Neural progenitor cell (in vitro differentiated cells): ENCODE measurements around the gene PHLPP1. TPM values are rescaled to one million over a fixed set of nuclear protein-coding genes. Genes with fewer than 3 reads are reported as not detected.

Source experiments
- DNase-seq: peaks from one replicate; pipeline ENCODE4 v3.0.0-alpha.2; 2016; ENCODE audit warnings: low spot score
- H2AFZ ChIP-seq: fragments of 200-600 bp; sonication (generic); replicated peaks from 2 replicates; pipeline ENCODE4 v1.6.1; 2016; ENCODE audit warnings: antibody characterized with exemption
- H3F3A ChIP-seq: fragments of 200-600 bp; sonication (generic); 2 replicates; pipeline ENCODE4 v1.6.1; 2016; ENCODE audit warnings: antibody characterized with exemption, low read depth
- H3K27ac ChIP-seq: fragments of 200-600 bp; sonication (generic); 2 replicates; pipeline ENCODE4 v1.5.1; 2016; ENCODE audit warnings: mild to moderate bottlenecking
- H3K27me3 ChIP-seq: fragments of 200-600 bp; sonication (generic); 2 replicates; pipeline ENCODE4 v1.6.1; 2016; ENCODE audit warnings: mild to moderate bottlenecking, moderate library complexity
- H3K36me3 ChIP-seq: fragments of 200-600 bp; sonication (generic); 2 replicates; pipeline ENCODE4 v1.5.1; 2016
- H3K4me1 ChIP-seq: fragments of 200-600 bp; sonication (generic); 2 replicates; pipeline ENCODE4 v1.6.1; 2016; ENCODE audit warnings: mixed run types
- H3K4me2 ChIP-seq: fragments of 200-600 bp; sonication (generic); 2 replicates; pipeline ENCODE4 v1.6.1; 2016
- H3K4me3 ChIP-seq: fragments of 200-600 bp; sonication (generic); 2 replicates; pipeline ENCODE4 v1.5.1; 2016
- H3K79me2 ChIP-seq: fragments of 200-600 bp; sonication (generic); 2 replicates; pipeline ENCODE4 v1.6.1; 2016; ENCODE audit warnings: low read depth
- H3K9ac ChIP-seq: fragments of 200-600 bp; sonication (generic); 2 replicates; pipeline ENCODE4 v1.6.1; 2016
- H3K9me3 ChIP-seq: fragments of 200-600 bp; sonication (generic); 2 replicates; pipeline ENCODE4 v1.5.1; 2016; ENCODE audit warnings: low read depth
- H4K20me1 ChIP-seq: fragments of 200-600 bp; sonication (generic); 2 replicates; pipeline ENCODE4 v1.6.1; 2016; ENCODE audit warnings: low read depth
- H3K27ac Mint-ChIP-seq: 3 replicates; pipeline ENCODE4 v1.8.0; 2021; ENCODE audit warnings: mixed read lengths
- H3K27me3 Mint-ChIP-seq: 2 replicates; pipeline ENCODE4 v1.8.0; 2022; ENCODE audit warnings: low read depth, mild to moderate bottlenecking, inconsistent platforms, moderate library complexity, mixed read lengths; ENCODE audit not compliant: insufficient read depth
- H3K36me3 Mint-ChIP-seq: 3 replicates; pipeline ENCODE4 v1.8.0; 2021; ENCODE audit warnings: mixed read lengths
- H3K4me1 Mint-ChIP-seq: 3 replicates; pipeline ENCODE4 v1.8.0; 2021; ENCODE audit warnings: mixed read lengths
- H3K4me3 Mint-ChIP-seq: 3 replicates; pipeline ENCODE4 v1.8.0; 2021; ENCODE audit warnings: mild to moderate bottlenecking, moderate library complexity, mixed read lengths
- H3K9me3 Mint-ChIP-seq: 3 replicates; pipeline ENCODE4 v1.8.0; 2020; ENCODE audit warnings: mixed read lengths
- EZH2 ChIP-seq: fragments of 200-600 bp; sonication (generic); IDR thresholded peaks from 2 replicates; pipeline ENCODE4 v1.6.1; 2017; ENCODE audit warnings: antibody characterized with exemption, mild to moderate bottlenecking, moderate library complexity
- EZH2phosphoT487 ChIP-seq: fragments of 200-600 bp; sonication (generic); IDR thresholded peaks from 2 replicates; pipeline ENCODE4 v1.6.1; 2017; ENCODE audit warnings: antibody characterized with exemption
- total RNA-seq: library from RNA; depleted of rRNA; stranded (reverse); fragments of >200 nt; gene quantifications from 2 replicates; pipeline ENCODE4 v1.2.3, GENCODE V29; 2015; ENCODE audit warnings: low replicate concordance
- TF ChIP-seq, protein P1 (sequence below): fragments of 200-600 bp; sonication (generic); IDR thresholded peaks from 2 replicates; pipeline ENCODE4 v1.5.1; 2017; ENCODE audit warnings: antibody characterized with exemption, mild to moderate bottlenecking

Gene PHLPP1
- total RNA-seq, 1 donor from 2014 or later: 20.8 TPM

DNA sequence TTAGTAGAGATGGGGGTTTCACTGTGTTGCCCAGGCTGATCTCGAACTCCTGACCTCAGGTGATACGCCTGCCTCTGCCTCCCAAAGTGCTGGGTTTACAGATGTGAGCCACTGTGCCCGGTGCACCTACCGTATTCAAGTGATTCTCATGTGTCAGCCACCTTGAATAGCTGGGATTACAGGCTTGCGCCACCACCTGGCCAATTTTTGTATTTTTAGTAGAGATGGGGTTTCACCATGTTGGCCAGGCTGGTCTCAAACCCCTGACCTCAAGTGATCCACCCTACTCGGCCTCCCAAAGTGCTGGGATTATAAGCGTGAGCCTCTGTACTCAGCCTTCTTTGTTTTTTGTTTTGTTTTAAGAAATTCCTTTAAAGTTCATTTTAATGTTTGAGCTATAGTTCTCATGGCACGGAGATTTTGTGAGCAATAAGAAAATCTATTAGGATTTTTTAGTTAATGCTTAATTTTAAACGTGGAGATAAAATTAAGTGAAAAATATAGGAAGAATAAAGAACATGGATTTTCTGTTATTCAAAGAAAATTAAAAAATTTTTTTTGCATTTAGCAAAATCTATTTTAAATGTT, 242.6 kb downstream of the PHLPP1 start:
- Histone ChIP-seq H3K4me2 (no peak overlapping the region), H3K36me3 (no peaks in the 10 kb centered on the region), H3K9ac (no peak overlapping the region), H3K27ac (no peak overlapping the region), H3K79me2 (no peaks in the 10 kb centered on the region), H3K4me1 (no peaks in the 10 kb centered on the region), H3K27me3 (no peaks in the 10 kb centered on the region), H2AFZ (no peak overlapping the region), H3F3A (no peaks in the 10 kb centered on the region), H3K9me3 (no peaks in the 10 kb centered on the region), H3K4me3 (no peak overlapping the region), H4K20me1 (no peaks in the 10 kb centered on the region)
- Mint-ChIP-seq H3K4me1 (peaks cover 5% of the 10 kb centered on the region), H3K9me3 (no peaks in the 10 kb centered on the region), H3K36me3 (peaks cover 33% of the 10 kb centered on the region), H3K27me3 (peaks cover 2% of the 10 kb centered on the region), H3K4me3 (no peak overlapping the region), H3K27ac (no peak overlapping the region)
- TF ChIP-seq, protein P1, sequence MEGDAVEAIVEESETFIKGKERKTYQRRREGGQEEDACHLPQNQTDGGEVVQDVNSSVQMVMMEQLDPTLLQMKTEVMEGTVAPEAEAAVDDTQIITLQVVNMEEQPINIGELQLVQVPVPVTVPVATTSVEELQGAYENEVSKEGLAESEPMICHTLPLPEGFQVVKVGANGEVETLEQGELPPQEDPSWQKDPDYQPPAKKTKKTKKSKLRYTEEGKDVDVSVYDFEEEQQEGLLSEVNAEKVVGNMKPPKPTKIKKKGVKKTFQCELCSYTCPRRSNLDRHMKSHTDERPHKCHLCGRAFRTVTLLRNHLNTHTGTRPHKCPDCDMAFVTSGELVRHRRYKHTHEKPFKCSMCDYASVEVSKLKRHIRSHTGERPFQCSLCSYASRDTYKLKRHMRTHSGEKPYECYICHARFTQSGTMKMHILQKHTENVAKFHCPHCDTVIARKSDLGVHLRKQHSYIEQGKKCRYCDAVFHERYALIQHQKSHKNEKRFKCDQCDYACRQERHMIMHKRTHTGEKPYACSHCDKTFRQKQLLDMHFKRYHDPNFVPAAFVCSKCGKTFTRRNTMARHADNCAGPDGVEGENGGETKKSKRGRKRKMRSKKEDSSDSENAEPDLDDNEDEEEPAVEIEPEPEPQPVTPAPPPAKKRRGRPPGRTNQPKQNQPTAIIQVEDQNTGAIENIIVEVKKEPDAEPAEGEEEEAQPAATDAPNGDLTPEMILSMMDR: peak; percentile 65
- no peak for TF ChIP-seq EZH2phosphoT487
- peak; percentile 55 for DNase-seq

DNA sequence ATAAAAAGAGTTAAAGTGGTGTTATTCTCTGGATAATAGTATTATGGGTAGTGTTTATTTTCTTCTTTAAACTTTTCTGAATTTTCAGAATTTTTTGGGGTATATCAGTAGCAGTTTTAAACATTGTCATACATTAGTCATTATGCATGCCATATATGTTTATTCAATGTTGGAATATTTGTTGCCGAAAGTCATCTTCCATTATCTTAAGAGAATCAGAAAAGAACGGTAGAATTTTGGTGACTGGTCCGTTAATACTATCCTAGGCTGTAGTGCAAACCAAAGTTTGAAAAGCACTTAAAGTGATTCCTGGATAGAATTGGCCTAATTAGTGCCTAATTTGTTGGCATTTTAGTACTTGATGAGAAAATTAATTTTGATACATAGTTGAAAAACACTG, 244.1 kb downstream of the PHLPP1 start:
- Mint-ChIP-seq H3K9me3 (no peaks in the 10 kb centered on the region), H3K27me3 (peaks cover 2% of the 10 kb centered on the region), H3K36me3 (peaks cover 47% of the 10 kb centered on the region), H3K4me1 (peaks cover 18% of the 10 kb centered on the region), H3K27ac (no peak overlapping the region), H3K4me3 (no peak overlapping the region)
- DNase-seq: no peak
- Histone ChIP-seq H3K36me3 (no peaks in the 10 kb centered on the region), H3F3A (no peaks in the 10 kb centered on the region), H3K9me3 (no peaks in the 10 kb centered on the region), H3K4me2 (no peak overlapping the region), H2AFZ (no peak overlapping the region), H4K20me1 (no peaks in the 10 kb centered on the region), H3K27ac (no peak overlapping the region), H3K9ac (no peak overlapping the region), H3K27me3 (no peaks in the 10 kb centered on the region), H3K4me1 (no peaks in the 10 kb centered on the region), H3K4me3 (no peak overlapping the region), H3K79me2 (no peaks in the 10 kb centered on the region)
- TF ChIP-seq, protein P1: no peak
- TF ChIP-seq EZH2 (no peak), EZH2phosphoT487 (no peak)

DNA sequence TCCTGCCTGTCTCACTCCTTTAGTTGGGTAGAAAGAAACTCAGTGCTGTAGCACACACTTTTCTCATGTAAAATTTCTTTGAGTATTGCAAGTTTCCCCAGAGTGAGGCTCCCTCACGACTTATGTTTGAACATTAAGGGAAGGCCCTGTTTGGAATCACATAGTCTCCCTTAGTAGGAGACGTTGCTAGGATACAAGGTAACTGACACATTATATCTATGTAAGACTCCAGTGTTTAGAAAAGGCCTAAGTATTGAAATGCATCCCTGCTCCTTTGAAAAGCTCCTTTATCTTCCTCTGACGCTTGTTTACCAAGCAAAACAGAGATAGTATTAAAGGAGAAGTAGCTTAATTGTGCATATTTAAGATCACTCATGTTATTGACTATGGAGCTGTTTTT, 248.2 kb downstream of the PHLPP1 start:
- H3K27ac ChIP-seq: no peak overlapping the region

More for the DNA sequence above, 248.2 kb downstream of the PHLPP1 start:
- no peak overlapping the region for H3K4me3 Mint-ChIP-seq
- peak overlapping the region; percentile 90 for H3K27ac Mint-ChIP-seq
- DNase-seq: no peak
- H3K36me3 Mint-ChIP-seq: peaks cover 53% of the 10 kb centered on the region
- H3K9me3 Mint-ChIP-seq: no peaks in the 10 kb centered on the region
- H2AFZ ChIP-seq: no peak overlapping the region
- no peaks in the 10 kb centered on the region for H4K20me1 ChIP-seq
- no peak overlapping the region for H3K9ac ChIP-seq
- H3K79me2 ChIP-seq: no peaks in the 10 kb centered on the region
- TF ChIP-seq EZH2phosphoT487 (no peak), EZH2 (no peak)
- TF ChIP-seq, protein P1: no peak
- H3K27me3 Mint-ChIP-seq: peaks cover 2% of the 10 kb centered on the region
- no peak overlapping the region for H3K4me2 ChIP-seq
- H3K27me3 ChIP-seq: no peaks in the 10 kb centered on the region
- no peaks in the 10 kb centered on the region for H3K9me3 ChIP-seq
- no peaks in the 10 kb centered on the region for H3K4me1 ChIP-seq
- no peaks in the 10 kb centered on the region for H3F3A ChIP-seq
- H3K4me3 ChIP-seq: no peak overlapping the region
- peaks cover 19% of the 10 kb centered on the region for H3K4me1 Mint-ChIP-seq
- H3K36me3 ChIP-seq: no peaks in the 10 kb centered on the region
